Measurements from ENCODE around the gene NFATC2. TPM values are rescaled to one million over a fixed set of nuclear protein-coding genes. Genes with fewer than 3 reads are reported as not detected.

NFATC2 gene
- total RNA-seq, 4 donors from 2014 or later, result 1.6 to 3.9 (median 2.8) TPM

GRCh38 chr20:51496964-51497363 is 45.6 kb downstream of the NFATC2 start:
- no peaks in the 10 kb centered on the region for H3K27me3 ChIP-seq
- H3K27ac ChIP-seq, result no peak overlapping the region
- in situ Hi-C loops (cut with MboI; ENCODE audit: low sequenced_read_pairs in 4 of 4) (no loop called here), intact Hi-C loops (cut with DNase I; ENCODE audit: low total_unique reads) (no loop called here)
- no peaks in the 10 kb centered on the region for H3K9me3 ChIP-seq
- ATAC-seq (no peak), DNase-seq (no peak)
- peaks cover 0 to 4% of the 10 kb centered on the region in 2 donors for H3K4me1 ChIP-seq
- TF ChIP-seq POLR2A (IDR thresholded peaks at IDR 0.05) (no peak), CTCF (IDR thresholded peaks at IDR 0.05 in 4 of 5, conservative IDR thresholded peaks at IDR 0.05 in 1 of 5) (no peak)
- no peaks in the 10 kb centered on the region for H3K36me3 ChIP-seq
- H3K4me3 ChIP-seq, result no peak overlapping the region

GRCh38 chr20:51495921-51496545 is 46.5 kb downstream of the NFATC2 start:
- intact Hi-C loops (cut with DNase I; ENCODE audit: low total_unique reads), result no loop called here
- Histone ChIP-seq H3K4me1 (peaks cover 0 to 4% of the 10 kb centered on the region in 2 donors), H3K27me3 (no peaks in the 10 kb centered on the region), H3K36me3 (no peaks in the 10 kb centered on the region), H3K4me3 (no peak overlapping the region), H3K27ac (no peak overlapping the region), H3K9me3 (no peaks in the 10 kb centered on the region)
- no peak for DNase-seq
- TF ChIP-seq POLR2A (IDR thresholded peaks at IDR 0.05) (no peak), CTCF (IDR thresholded peaks at IDR 0.05 in 4 of 5, conservative IDR thresholded peaks at IDR 0.05 in 1 of 5) (no peak)
- peak in 1 of 2 donors; percentile 55 for ATAC-seq
- in situ Hi-C loops (cut with MboI; ENCODE audit: low sequenced_read_pairs in 4 of 4), result no loop called here

- Histone ChIP-seq H3K9me3 (no peaks in the 10 kb centered on the region), H3K4me3 (no peak overlapping the region), H3K4me1 (peaks cover 0 to 4% of the 10 kb centered on the region in 2 donors), H3K36me3 (no peaks in the 10 kb centered on the region), H3K27me3 (no peaks in the 10 kb centered on the region), H3K27ac (no peak overlapping the region)
- intact Hi-C loops (cut with DNase I; ENCODE audit: low total_unique reads) (no loop called here), in situ Hi-C loops (cut with MboI; ENCODE audit: low sequenced_read_pairs in 4 of 4) (no loop called here)
- ATAC-seq, result no peak
- TF ChIP-seq POLR2A (IDR thresholded peaks at IDR 0.05), result no peak
- no peak for TF ChIP-seq CTCF (IDR thresholded peaks at IDR 0.05 in 4 of 5, conservative IDR thresholded peaks at IDR 0.05 in 1 of 5)
- no peak for DNase-seq
Measured at GRCh38 chr20:51495291-51495690, 47.2 kb downstream of the NFATC2 start.

GRCh38 chr20:51494241-51495110 is 48.0 kb downstream of the NFATC2 start:
- in situ Hi-C loops (cut with MboI; ENCODE audit: low sequenced_read_pairs in 4 of 4), result no loop called here
- no peak for ATAC-seq

More at GRCh38 chr20:51494241-51495110, 48.0 kb downstream of the NFATC2 start:
- DNase-seq, result no peak
- intact Hi-C loops (cut with DNase I; ENCODE audit: low total_unique reads), result no loop called here
- Histone ChIP-seq H3K27me3 (no peaks in the 10 kb centered on the region), H3K4me1 (peaks cover 0 to 4% of the 10 kb centered on the region in 2 donors), H3K27ac (no peak overlapping the region), H3K9me3 (no peaks in the 10 kb centered on the region), H3K36me3 (no peaks in the 10 kb centered on the region), H3K4me3 (no peak overlapping the region)
- no peak for TF ChIP-seq POLR2A (IDR thresholded peaks at IDR 0.05)
- no peak for TF ChIP-seq CTCF (IDR thresholded peaks at IDR 0.05 in 4 of 5, conservative IDR thresholded peaks at IDR 0.05 in 1 of 5)
